CD4-positive, alpha-beta T cell treated with Interleukin-4 for 1 hour (primary cell): Measurements from ENCODE around the gene OPA1.
A peak's percentile ranks its signal among the peaks of the same experiment; 100 is the strongest.

Source experiments
- DNase-seq, 2 donors: peaks; one replicate each; pipeline ENCODE4 v3.0.0-alpha.2; 2020 to 2022

OPA1 gene, protein sequence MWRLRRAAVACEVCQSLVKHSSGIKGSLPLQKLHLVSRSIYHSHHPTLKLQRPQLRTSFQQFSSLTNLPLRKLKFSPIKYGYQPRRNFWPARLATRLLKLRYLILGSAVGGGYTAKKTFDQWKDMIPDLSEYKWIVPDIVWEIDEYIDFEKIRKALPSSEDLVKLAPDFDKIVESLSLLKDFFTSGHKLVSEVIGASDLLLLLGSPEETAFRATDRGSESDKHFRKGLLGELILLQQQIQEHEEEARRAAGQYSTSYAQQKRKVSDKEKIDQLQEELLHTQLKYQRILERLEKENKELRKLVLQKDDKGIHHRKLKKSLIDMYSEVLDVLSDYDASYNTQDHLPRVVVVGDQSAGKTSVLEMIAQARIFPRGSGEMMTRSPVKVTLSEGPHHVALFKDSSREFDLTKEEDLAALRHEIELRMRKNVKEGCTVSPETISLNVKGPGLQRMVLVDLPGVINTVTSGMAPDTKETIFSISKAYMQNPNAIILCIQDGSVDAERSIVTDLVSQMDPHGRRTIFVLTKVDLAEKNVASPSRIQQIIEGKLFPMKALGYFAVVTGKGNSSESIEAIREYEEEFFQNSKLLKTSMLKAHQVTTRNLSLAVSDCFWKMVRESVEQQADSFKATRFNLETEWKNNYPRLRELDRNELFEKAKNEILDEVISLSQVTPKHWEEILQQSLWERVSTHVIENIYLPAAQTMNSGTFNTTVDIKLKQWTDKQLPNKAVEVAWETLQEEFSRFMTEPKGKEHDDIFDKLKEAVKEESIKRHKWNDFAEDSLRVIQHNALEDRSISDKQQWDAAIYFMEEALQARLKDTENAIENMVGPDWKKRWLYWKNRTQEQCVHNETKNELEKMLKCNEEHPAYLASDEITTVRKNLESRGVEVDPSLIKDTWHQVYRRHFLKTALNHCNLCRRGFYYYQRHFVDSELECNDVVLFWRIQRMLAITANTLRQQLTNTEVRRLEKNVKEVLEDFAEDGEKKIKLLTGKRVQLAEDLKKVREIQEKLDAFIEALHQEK

DNA sequence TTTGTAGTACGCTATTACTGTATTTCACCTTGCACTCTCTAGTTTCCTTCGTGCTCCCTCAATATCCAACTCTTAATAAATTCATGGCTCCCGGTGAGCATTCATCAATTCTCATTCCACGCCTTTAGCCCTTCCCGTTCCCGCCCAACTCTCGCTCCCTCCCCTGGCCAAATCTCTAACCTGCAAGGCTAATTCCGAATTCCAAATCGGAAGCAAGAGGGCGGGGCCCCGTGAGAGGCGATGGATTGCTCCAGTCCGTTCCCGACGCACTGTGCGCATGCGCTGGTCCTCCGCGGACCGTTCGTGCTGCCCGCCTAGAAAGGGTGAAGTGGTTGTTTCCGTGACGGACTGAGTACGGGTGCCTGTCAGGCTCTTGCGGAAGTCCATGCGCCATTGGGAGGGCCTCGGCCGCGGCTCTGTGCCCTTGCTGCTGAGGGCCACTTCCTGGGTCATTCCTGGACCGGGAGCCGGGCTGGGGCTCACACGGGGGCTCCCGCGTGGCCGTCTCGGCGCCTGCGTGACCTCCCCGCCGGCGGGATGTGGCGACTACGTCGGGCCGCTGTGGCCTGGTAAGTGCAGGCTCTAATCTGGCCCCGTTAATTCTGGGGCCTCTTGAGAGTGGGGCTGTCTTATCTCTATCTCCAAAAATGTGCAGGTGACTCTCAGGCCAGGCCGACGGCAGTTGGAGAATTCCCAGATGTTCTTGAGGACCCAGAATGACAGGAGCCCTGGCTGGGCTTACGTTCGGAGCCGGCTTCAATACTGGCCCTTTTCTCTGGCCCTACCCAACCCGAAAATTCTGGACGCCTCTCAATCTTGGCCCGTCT is at the start of gene OPA1:
Gene OPA1 (plus strand): TSS at position 368 of the 827 bp plus-strand sequence. CDS start 170 bp downstream, at position 538.
- peak; percentile 92 to 93 for DNase-seq

DNA sequence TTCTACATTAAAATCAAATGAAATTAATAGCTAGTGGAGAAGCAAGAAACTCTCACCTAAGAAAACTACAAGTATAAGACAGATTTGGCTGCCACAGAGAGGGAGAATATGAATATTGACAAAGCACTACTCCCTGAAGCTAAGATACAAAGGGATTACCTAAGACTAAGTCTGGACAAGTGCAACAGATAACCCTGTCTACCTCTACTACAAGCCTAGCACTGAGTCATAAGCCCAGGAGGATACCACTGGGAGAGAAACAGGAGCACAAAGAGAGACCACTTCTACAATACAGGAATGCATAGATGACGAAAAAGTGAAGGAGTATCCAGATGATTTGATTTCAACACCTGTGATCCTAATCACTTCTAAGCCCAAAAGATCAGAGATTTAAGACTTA is 48.7 kb upstream of the OPA1 start:
- no peak for DNase-seq

DNA sequence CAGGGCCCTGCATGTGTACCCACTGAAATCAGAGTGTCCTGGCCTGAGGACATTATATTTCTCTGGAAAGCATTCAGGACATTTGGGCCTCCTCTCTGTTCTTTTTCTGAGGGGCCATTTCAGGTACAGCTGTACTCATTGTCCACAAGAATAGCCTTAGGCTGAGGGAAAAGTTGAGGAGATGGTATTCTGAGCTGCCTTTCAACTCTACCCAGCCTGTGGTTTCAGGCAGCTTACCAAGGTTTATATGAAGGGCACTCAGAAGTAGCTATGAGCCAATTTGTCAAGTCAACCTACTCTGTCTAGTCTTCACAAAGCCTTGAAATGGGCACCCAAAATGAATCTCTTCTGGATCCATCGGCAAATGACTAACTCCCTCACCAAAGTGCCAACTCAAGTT is 47.7 kb upstream of the OPA1 start:
- no peak for DNase-seq

DNA sequence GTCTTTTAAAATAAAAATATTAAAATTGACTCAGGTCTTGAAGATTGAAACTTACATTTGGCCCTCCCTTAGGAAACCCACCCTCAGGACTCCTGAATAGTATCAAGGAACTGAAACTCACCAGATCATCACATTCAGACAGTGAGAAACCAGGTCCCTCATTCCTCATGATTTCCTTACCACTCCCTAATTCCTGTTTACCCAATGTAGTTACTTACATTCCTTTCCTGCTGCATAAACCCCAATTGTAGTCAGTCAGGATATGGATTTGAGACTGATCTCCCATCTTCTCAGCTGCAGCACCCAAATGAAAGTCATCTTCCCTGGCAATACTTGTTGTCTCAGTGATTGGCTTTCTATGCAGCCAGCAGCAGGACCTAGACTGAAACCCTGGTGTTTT is 46.9 kb upstream of the OPA1 start:
- no peak for DNase-seq

DNA sequence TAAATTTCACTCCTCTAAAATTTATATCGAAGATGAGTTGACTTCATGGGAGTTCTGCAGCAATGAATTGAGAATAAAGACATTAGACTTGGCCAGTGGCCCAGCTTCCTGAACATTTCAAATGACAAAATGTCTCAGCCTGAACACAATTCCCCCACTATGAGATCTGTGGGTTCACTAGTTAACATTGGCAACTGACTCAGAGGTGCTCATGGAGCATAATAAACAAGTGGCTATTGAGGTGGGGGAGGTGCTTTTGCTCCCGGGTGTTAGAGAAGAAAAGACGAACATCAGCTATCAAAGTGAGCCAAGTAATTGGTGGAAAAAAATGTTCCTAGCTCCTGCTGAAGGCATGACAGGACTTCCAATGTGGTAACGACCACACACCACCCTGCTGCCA is 44.6 kb upstream of the OPA1 start:
- DNase-seq, result no peak

DNA sequence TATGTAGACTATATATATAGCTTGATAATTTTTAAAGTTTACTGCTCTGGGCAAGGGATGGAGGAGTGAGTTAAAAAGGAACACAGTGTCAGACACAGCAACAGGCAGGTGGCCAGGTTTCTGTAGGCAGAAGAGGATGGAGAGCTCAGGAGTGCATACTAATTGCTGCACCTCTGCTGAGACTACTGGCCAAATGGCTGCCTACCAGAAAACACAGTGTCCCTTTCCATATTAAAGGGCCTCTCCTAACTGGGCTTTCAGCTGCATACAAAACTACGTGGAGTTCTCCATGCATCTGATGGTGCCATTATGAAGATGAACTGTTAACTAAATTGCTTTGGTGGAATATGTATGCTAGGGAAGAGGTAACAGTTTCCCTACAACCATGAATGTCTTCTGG is 40.1 kb upstream of the OPA1 start:
- no peak for DNase-seq

DNA sequence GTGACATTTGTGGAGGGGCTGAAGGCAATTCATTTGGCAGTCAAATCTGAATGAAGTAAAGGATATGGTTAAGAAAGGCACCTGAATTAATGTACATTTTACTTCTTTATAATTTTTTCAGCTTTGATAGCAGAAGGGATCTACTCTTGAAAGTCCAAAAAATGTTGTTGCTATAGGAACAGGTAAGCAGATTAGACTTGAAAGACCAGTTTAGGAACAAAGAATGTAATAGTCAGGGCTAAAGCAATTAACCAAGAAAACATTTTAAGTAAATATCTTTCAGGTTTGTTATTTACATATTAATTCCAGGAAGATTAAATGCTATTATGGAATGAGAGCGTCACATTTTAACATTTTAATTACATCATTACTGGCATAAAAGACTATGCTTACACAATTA is 39.4 kb upstream of the OPA1 start:
- DNase-seq, result no peak

DNA sequence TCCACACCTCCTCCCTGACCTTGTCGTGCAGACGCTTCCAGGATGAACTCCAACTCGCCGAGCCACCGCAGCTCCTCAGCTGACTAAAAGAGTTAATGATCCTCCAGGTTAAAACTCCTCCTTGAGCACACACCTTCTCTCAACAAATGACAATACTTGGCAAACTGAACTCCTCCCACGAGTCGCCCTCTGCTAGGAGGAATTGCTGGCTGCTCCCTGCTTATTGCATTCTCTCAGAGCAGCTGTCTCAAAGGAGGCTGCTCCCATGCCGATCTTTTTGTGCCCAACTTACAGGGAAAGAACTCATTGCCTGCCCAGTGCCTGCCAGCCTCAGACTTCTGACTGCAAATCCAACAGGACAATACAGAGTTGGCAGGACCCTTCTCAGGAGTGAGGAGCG is 38.2 kb upstream of the OPA1 start, which contains the start of gene ATP13A4:
Gene ATP13A4 (minus strand): TSS at position 85 of the 400 bp plus-strand sequence. CDS start 96 bp downstream, outside the sequence.
- DNase-seq, result no peak

DNA sequence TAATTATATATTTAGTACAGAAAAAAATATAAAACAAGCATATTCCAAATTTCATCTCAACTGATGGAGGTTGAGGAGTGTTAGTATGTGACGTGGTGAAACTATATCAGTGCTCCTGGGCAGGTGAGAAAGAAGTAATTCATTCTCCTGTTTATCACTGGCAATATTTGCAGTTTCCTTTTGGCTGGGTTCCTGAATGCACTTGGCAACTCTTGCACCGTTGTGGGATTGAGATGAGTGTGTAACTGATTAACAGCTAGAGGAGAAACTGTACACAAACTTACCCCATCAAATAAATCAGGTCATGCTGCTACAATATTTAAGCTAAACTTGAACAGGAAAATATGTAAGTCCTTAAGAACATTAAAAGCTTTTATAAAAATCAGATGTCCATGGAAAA is 36.2 kb upstream of the OPA1 start:
- no peak for DNase-seq

DNA sequence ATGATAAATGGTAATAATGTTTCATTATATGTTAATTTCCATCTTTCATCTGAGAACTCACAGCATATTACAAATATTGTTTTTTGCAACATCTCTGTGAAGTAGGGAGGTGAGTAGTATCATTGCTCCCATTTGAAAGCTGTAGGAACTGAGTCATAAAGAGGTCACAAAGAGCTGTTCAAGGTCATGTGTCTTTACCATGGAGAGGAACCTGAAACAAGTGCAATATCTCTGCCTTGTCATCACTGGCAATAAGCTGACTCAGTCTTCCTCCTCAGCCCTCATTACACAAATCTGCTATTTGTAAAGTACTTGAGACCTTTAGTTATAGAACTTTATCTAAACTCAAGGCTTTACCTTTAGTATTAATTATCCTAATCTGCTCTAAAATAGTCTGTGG is 33.9 kb upstream of the OPA1 start:
- no peak for DNase-seq

DNA sequence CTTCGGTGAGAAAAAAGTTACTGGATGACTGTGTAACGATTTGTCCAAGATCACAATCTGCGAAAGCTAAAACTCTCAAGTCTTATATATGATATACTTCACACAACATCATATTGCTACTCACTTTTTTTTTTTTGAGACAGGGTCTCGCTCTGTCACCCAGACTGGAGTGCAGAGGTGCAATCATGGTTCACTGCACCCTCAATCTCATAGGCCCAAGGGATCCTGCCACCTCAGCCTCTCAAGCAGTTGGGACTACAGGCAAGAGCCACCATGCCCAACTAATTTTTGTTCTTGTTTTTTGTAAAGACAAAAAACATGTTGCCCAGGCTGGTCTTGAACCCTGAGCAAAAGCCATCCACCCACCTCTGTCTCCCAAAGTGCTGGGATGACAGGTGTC is 32.9 kb upstream of the OPA1 start:
- no peak for DNase-seq

DNA sequence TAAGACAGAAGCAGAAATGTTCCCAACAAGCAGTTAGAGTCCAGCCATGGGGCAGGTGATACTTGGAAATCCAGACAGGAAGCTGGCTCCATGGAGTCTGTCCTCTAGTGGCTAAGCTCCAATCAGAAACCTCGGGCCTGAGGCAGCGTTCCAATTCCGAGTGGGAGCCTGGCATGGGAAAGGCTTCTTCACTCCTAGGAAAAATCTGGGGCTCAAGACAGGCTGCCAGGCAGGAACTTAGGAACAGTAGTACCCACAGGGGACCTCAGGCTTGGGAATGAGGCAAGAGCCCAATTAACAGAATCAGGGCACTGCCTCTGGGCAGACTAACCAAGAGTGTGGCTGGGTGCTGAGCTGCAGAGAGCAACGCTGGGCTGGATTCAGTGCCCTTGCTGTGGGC is 32.1 kb upstream of the OPA1 start:
- DNase-seq, result no peak

DNA sequence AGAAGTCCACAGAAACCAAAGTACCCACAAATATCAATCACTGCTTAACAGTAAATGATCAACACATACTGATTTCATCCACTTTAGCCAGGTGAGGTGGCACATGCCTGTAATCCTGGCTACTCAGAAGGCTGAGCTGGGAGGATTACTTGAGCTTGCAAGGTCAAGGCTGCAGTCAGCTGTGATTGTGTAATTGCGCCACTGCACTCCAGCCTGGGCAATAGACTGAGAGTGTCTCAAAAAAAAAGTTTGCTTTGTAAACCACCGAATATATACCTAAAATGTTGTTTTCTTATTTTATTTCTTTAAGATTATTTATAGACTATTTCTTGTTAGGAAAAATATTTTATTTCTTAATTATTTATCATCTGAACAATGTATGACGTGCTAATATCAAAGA is 29.6 kb upstream of the OPA1 start:
- no peak for DNase-seq

DNA sequence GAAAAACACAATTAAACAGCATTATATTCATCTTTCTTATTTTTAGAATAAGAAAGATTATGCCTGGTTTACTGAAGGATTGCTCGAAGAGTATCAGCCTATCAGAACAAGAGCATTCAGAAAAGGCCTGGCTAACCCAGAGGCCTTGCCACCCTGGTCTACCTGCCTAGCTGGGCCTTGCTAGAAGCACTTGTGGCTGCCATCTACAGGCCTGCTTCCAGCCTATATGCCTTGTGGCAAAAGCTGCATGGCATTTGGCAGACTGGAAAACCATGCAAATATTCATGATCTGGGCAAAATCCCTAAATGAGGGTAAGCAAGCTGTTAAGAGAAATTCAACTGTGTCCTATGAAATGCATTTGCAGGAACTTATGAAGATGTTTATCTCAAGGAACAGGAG is 29.0 kb upstream of the OPA1 start:
- DNase-seq, result no peak

DNA sequence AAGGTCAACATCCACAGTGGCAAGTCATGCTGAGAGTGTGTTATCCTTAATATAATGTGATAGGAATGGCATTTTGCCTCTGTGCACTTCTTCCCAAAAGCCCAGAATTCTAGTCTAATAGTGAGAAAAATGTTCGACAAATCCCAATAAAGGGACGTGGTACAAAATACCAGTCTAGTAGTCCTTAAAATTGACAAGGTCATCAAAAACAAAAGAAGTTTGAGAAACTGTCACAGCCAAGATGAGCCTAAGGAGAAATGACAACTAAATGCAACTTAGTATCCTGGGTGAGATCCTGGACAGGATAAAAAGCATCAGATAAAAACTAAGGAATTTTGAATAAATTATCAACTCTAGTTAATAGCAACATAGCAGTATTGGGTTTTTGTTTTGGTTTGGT is 23.9 kb upstream of the OPA1 start:
- no peak for DNase-seq

DNA sequence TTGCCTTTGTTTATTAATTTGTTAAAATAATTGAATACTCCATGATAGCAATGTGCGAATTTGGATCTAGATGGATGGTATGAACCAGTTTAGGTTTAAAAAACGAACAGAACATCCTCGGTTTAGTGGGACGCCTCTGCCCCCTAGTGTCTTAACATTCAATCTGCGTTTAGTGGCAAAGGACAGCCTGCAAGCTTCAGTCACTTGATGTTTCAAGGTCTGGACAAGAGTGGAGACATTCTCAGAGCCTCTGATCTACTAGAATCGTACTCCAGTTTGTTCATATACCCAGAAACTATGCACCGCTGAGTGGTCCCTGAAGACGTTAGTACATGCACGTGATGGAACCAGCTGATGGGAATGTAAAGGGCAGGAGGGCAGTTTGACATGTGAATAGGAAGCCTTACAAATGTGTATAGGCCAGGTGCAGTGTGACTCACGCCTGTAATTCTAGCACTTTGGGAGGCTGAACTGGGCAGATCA is 20.5 kb upstream of the OPA1 start:
- peak; percentile 35 to 51 for DNase-seq

DNA sequence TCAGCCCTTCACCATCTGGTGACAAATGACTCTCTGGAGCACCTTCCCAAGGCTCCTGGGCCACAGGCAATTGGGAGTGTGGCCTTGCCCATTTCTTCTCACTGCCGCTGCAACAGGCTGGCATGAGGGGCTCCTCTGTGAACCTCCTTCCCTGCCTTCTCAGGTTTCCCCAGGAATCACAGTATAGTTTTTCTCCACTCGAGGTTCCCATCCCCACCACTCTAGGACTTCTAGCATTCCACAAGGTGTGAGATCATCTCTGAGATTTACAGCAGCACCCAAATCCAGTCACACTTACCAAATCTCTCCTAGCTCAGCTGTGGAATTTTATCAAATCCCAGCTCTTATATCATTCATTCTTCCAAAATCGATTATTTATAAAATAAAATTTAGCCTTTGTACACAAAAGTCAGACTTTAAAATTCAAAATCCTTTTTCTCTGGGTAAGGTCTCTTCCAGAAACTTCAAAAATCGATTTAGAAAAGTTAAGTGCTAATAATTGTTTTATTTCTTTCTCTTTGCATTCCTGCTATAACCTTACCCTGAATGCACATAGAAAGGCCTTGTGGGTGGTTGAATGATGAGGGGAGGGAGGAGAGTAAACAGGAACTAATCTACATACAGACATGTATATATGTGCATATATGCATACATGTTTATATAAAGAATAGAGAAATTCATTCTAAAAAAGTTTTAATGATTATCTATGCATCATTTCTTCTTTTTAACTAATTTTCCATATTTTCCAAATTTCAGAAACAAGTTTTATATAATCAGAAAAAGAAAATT is 19.4 kb upstream of the OPA1 start:
- no peak for DNase-seq

DNA sequence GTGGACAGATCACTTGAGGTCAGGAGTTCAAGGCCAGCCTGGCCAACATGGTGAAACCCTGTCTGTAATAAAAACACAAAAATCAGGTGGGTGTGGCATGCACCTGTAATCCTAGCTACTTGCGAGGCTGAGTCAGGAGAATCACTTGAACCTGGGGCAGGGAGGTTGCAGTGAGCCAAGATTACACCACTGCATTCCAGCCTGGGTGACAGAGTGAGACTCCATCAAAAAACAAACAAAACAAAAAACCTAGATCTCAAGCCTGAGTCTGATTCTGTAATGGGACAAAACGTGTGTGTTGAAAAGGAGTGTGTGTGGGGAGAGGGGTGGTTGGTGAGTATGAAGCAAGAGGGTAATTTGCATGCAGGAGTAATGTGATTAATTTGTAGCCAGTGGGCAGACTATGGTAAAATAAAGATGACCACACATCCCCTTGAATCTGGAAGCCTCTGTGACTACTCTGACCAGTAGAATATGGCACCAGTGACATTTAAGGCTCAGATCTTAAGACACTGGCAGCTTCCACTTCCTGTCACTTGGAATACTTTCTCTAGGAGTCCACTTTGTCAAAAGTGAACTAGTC is 18.4 kb upstream of the OPA1 start:
- DNase-seq, result no peak

DNA sequence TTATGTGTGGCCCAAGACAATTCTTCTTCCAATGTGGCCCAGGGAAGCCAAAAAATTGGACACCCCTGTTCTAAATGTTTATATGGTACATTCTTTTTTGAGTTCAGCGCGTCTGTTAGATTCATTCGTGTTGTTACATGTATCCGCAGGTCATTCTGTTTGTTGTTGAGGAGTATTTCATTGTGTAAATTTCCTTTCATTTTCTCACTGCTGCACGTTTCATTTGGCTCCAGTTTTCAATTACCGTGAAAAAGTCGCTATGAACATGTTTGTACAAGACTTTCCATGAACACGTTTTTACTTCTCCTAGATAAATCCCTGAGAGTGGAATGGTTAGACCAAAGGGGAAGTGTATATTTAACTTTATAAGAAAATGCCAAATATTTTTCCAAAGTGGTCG is 7.5 kb upstream of the OPA1 start:
- no peak for DNase-seq

DNA sequence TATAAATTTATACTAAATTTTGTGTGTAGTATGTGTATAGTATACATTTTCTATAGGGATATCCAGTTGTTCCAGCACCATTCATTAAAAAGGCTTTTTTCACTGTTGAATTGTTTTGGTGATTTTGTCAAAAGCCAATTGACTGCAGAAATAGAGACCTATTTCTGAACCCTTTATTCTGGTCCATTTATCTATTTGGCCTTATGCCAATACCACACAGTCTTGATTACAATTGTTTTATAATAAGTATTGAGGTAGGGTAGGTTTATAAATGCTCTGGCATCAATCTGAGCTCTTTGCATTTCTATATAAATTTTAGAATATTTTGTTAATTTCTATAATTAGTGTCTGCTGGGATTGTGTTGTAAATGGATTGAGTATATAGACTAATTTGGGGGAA is 6.5 kb upstream of the OPA1 start:
- DNase-seq, result no peak

DNA sequence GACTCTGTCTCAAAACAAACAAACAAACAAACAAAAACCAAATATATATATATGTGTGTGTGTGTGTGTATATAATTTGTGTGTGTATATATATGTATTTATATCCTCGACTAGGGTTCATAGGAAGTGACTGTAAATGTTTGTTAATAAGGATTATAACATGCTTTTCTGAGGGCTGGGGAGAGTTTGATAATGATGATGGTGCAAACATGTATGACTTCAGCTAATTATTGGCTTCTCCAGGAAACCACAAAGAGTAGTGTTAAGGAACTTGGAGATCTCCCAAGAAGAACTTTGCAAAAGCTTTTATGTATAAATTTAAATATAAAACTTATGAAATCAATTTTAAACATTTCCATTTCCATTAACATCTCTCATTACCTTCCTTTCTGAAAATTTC is 3.9 kb upstream of the OPA1 start:
- no peak for DNase-seq
